Endodermal cell (in vitro differentiated cells): Measurements from ENCODE around the gene ATP6V0E1. TPM values are rescaled to one million over a fixed set of nuclear protein-coding genes. Genes with fewer than 3 reads are reported as not detected.

ENCODE experiments used
- DNase-seq: peaks from one replicate; pipeline ENCODE4 v3.0.0-alpha.2; 2017
- H3K27ac ChIP-seq: 2 replicates; pipeline ENCODE4 v1.5.1; 2013; ENCODE audit warnings: mild to moderate bottlenecking, low read depth, low read length, moderate library complexity
- H3K27me3 ChIP-seq: 2 replicates; pipeline ENCODE4 v1.6.1; 2013; ENCODE audit warnings: mild to moderate bottlenecking, low read length, moderate library complexity; ENCODE audit not compliant: insufficient read depth, control insufficient read depth, poor library complexity, severe bottlenecking
- H3K36me3 ChIP-seq: 2 replicates; pipeline ENCODE4 v1.7.0; 2013; ENCODE audit warnings: mild to moderate bottlenecking, low read length, moderate library complexity; ENCODE audit not compliant: control insufficient read depth, insufficient read depth
- H3K4me1 ChIP-seq: one replicate; pipeline ENCODE4 v1.7.0; 2013; ENCODE audit warnings: low read length; ENCODE audit not compliant: control insufficient read depth, insufficient read depth
- H3K4me3 ChIP-seq: 2 replicates; pipeline ENCODE4 v1.5.1; 2013; ENCODE audit warnings: mild to moderate bottlenecking, low read length, moderate library complexity
- H3K9ac ChIP-seq: 2 replicates; pipeline ENCODE4 v1.6.1; 2013; ENCODE audit warnings: mild to moderate bottlenecking, low read length, moderate library complexity; ENCODE audit not compliant: poor library complexity, severe bottlenecking; ENCODE audit errors: extremely low read depth
- H3K9me3 ChIP-seq: 2 replicates; pipeline ENCODE4 v1.6.1; 2013; ENCODE audit warnings: mild to moderate bottlenecking, low read length, moderate library complexity; ENCODE audit not compliant: control insufficient read depth
- H3K27ac Mint-ChIP-seq: 2 replicates; pipeline ENCODE4 v1.8.0; 2020; ENCODE audit warnings: mixed read lengths
- H3K27me3 Mint-ChIP-seq: 2 replicates; pipeline ENCODE4 v1.8.0; 2021; ENCODE audit warnings: mild to moderate bottlenecking, mixed read lengths; ENCODE audit not compliant: insufficient read depth
- H3K36me3 Mint-ChIP-seq: 2 replicates; pipeline ENCODE4 v1.8.0; 2020; ENCODE audit warnings: low read depth, mixed read lengths
- H3K4me1 Mint-ChIP-seq: 2 replicates; pipeline ENCODE4 v1.8.0; 2020; ENCODE audit warnings: mixed read lengths
- H3K4me3 Mint-ChIP-seq: 2 replicates; pipeline ENCODE4 v1.8.0; 2020; ENCODE audit warnings: mild to moderate bottlenecking, moderate library complexity, mixed read lengths
- H3K9me3 Mint-ChIP-seq: 2 replicates; pipeline ENCODE4 v1.8.0; 2020; ENCODE audit warnings: mild to moderate bottlenecking, mixed read lengths
- WGBS, 2 experiments: methylation state at CpG; one replicate each; pipeline versions ENCODE4 v1.1.5 to v1.1.7; 2013; ENCODE audit warnings: missing lambda C conversion rate in 2 of 2, mixed read lengths in 1 of 2; ENCODE audit not compliant: insufficient coverage in 1 of 2, insufficient read length in 1 of 2; 5-methylcytosine and 5-hydroxymethylcytosine counted together
- total RNA-seq, 2 donors: library from RNA; stranded (reverse); fragmentation: NEBNext Ultra II Directional in 1 of 2; extraction: Animal tissue kit (Norgen Biotek cat#: 25700) in 1 of 2; gene quantifications; 2 replicates in 1 of 2; 3 replicates in 1 of 2; pipeline ENCODE4 v1.2.1, GENCODE V29; 2021
- TF ChIP-seq, protein P1 (sequence below): fragments of 200-600 bp; sonication (generic); conservative IDR thresholded peaks from 2 replicates; pipeline ENCODE4 v1.5.0; 2021; ENCODE audit warnings: antibody characterized with exemption, mild to moderate bottlenecking

Gene ATP6V0E1
- total RNA-seq, 2 donors from 2014 or later, result 119 to 128 TPM

DNA sequence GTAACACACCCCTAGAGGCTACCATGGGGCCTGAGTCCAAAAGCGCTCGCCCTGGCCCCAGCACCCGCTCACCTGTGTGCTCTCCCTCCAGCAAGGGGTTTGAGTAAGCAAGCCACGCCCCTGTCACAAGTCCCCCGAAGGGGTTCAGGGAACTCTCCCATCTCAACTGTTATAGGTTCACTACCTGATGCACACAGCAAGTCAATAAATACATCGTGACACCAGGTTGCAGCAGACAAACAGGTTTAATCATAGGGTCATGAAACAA, 64.2 kb downstream of the ATP6V0E1 start:
- H3K27me3 ChIP-seq, result no peaks in the 10 kb centered on the region
- no peak overlapping the region for H3K27ac ChIP-seq
- H3K4me3 Mint-ChIP-seq, result no peak overlapping the region
- no peaks in the 10 kb centered on the region for H3K36me3 Mint-ChIP-seq
- H3K9me3 ChIP-seq, result no peaks in the 10 kb centered on the region
- H3K4me3 ChIP-seq, result no peak overlapping the region
- H3K36me3 ChIP-seq, result no peaks in the 10 kb centered on the region
- TF ChIP-seq, protein P1, sequence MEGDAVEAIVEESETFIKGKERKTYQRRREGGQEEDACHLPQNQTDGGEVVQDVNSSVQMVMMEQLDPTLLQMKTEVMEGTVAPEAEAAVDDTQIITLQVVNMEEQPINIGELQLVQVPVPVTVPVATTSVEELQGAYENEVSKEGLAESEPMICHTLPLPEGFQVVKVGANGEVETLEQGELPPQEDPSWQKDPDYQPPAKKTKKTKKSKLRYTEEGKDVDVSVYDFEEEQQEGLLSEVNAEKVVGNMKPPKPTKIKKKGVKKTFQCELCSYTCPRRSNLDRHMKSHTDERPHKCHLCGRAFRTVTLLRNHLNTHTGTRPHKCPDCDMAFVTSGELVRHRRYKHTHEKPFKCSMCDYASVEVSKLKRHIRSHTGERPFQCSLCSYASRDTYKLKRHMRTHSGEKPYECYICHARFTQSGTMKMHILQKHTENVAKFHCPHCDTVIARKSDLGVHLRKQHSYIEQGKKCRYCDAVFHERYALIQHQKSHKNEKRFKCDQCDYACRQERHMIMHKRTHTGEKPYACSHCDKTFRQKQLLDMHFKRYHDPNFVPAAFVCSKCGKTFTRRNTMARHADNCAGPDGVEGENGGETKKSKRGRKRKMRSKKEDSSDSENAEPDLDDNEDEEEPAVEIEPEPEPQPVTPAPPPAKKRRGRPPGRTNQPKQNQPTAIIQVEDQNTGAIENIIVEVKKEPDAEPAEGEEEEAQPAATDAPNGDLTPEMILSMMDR, result no peak
- WGBS, 2 experiments, result 64 to 78% methylated on average over 4 to 6 of the region's 6 CpGs
- peaks cover 22% of the 10 kb centered on the region for H3K27me3 Mint-ChIP-seq
- DNase-seq, result no peak
- H3K9me3 Mint-ChIP-seq, result no peaks in the 10 kb centered on the region
- no peaks in the 10 kb centered on the region for H3K4me1 ChIP-seq
- no peak overlapping the region for H3K27ac Mint-ChIP-seq
- H3K9ac ChIP-seq, result no peak overlapping the region
- H3K4me1 Mint-ChIP-seq, result peaks cover 8% of the 10 kb centered on the region

DNA sequence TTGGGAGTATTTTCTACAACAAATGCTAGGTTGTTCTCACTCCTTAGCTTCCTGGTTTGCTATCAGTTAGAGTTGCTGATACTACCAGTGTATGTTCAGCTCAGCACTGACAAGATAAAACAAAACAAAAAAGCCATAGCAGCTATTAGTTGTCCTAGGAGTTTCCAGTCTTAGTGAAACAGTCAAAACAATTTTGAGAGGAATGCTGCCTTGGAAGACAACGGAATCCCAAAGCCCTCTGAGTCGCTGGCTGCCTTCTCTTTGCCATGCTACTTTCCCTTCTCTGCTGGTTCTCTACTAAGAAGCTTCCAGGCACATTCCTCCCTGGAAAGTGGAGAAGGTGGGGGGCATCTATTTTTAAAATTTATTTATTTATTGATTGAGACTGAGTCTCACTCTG, 67.2 kb downstream of the ATP6V0E1 start:
- Histone ChIP-seq H3K27ac (no peak overlapping the region), H3K4me1 (no peaks in the 10 kb centered on the region), H3K4me3 (no peak overlapping the region), H3K36me3 (no peaks in the 10 kb centered on the region), H3K27me3 (no peaks in the 10 kb centered on the region), H3K9ac (no peak overlapping the region), H3K9me3 (no peaks in the 10 kb centered on the region)
- TF ChIP-seq, protein P1, result no peak
- Mint-ChIP-seq H3K36me3 (no peaks in the 10 kb centered on the region), H3K9me3 (no peaks in the 10 kb centered on the region), H3K4me1 (peaks cover 12% of the 10 kb centered on the region), H3K27me3 (peaks cover 22% of the 10 kb centered on the region), H3K4me3 (no peak overlapping the region), H3K27ac (no peak overlapping the region)
- no peak for DNase-seq
- WGBS, 2 experiments, result 79% methylated on average over 2 of the region's 2 CpGs; no CpG with 5 or more reads in 1 of the 2 experiments

DNA sequence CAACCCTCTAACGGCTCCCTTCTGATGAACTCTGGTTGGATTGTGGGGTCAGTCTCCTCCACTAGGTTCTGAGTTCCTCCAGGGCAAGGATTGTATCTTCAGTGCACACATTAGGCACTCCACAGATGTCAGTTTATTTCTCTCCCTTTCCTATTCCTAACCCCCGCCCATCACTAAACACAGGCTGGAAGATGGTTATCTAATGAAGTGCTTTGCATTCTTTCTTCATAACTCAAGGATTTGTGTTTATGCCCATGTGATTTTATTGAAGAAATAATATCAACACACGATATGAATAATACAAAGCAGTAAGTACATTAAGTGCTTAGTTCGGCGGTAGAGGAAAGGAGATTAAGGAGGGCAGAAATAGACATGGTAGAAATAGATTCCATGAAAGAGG, 68.2 kb downstream of the ATP6V0E1 start:
- Histone ChIP-seq H3K27me3 (no peaks in the 10 kb centered on the region), H3K27ac (no peak overlapping the region), H3K4me1 (no peaks in the 10 kb centered on the region), H3K4me3 (no peak overlapping the region), H3K36me3 (no peaks in the 10 kb centered on the region), H3K9ac (no peak overlapping the region), H3K9me3 (no peaks in the 10 kb centered on the region)
- no peaks in the 10 kb centered on the region for H3K9me3 Mint-ChIP-seq
- no peak overlapping the region for H3K4me3 Mint-ChIP-seq
- WGBS, 2 experiments, result 95 to 96% methylated on average over 3 to 5 of the region's 5 CpGs
- H3K36me3 Mint-ChIP-seq, result no peaks in the 10 kb centered on the region
- no peak overlapping the region for H3K27ac Mint-ChIP-seq
- TF ChIP-seq, protein P1, result no peak
- peaks cover 22% of the 10 kb centered on the region for H3K27me3 Mint-ChIP-seq
- H3K4me1 Mint-ChIP-seq, result peaks cover 12% of the 10 kb centered on the region
- DNase-seq, result no peak
